NCI-H460 (cell line): ENCODE data around the gene PCF11. TPM values are rescaled to one million over a fixed set of nuclear protein-coding genes. Genes with fewer than 3 reads are reported as not detected.

ENCODE experiments used
- small RNA-seq, 2 experiments: library from RNA; depleted of rRNA; stranded (forward); fragments of <200 nt; gene quantifications; one replicate each; pipeline ENCODE3, GENCODE V24; 2014
- total RNA-seq: library from RNA; depleted of rRNA; stranded (reverse); fragments of >200 nt; shearing (Covaris generic); gene quantifications from 2 replicates; pipeline ENCODE4 v1.2.3, GENCODE V29; 2014; rRNA removed

PCF11 gene
- total RNA-seq, 1 experiment from 2014 or later = 50.9 TPM

Small RNA genes lying within 50 kb of the gene (small RNA-seq; reads per million reads assigned to genes)
- gene AP000873.5 = 0 reads per million in 2 experiments

Other genes with a start within 250 kb of the PCF11 start
- 2.6 and 3.7 TPM in 2 replicates for gene RAB30, start 85.2 kb upstream of the PCF11 start, total RNA-seq
- gene ANKRD42, start 36.6 kb downstream of the PCF11 start, total RNA-seq = 5.9 and 8.4 TPM in 2 replicates
- gene CCDC90B, start 129.2 kb downstream of the PCF11 start, total RNA-seq = 60.7 and 74.3 TPM in 2 replicates